ENCODE results near the gene MGLL. TPM values are rescaled to one million over a fixed set of nuclear protein-coding genes. Genes with fewer than 3 reads are reported as not detected.
A peak's percentile ranks its signal among the peaks of the same experiment; 100 is the strongest.

The MGLL gene
- total and polyA plus RNA-seq, 4 donors, result 9.4 to 277 (median 74.2) TPM

DNA sequence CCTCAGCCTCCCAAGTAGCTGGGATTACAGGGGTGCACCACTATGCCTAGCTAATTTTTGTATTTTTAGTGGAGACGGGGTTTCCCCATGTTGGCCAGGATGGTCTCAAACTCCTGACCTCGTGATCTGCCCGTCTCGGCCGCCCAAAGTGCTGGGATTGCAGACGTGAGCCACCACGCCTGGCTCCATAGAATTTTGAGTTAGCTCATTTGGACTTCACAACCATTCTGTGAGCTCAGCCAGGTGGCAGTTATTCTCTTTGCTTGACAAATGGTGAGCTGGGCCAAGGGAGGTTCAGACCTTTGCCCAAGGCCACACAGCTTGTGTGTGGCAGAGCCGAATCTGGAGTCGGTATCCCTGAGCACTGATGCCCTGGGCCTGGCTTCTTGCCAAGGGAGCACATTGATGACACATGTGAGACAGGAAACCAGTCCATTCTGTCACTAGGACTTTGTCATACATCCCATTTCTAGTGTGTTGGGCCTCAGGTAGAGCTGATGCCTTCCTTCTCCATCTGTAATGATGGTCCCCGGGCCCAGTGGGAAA is 175.7 kb downstream of the MGLL start:
- 76% methylated on average over 10 of the region's 10 CpGs for WGBS
- DNase-seq (ENCODE audit: low spot score), result no peak
- no peak overlapping the region for H3K4me3 ChIP-seq (ENCODE audit: low read depth in 1 of 3, low read length in 3 of 3)
- H3K4me1 ChIP-seq (ENCODE audit: control insufficient read depth in 4 of 4, insufficient read depth in 4 of 4, low read length in 3 of 4), result no peaks in the 10 kb centered on the region
- H3K9me3 ChIP-seq (ENCODE audit: control insufficient read depth in 4 of 4, low read length in 3 of 4), result no peaks in the 10 kb centered on the region
- no peaks in the 10 kb centered on the region for H3K36me3 ChIP-seq (ENCODE audit: control insufficient read depth in 4 of 4, insufficient read depth in 3 of 4, low read depth in 1 of 4, low read length in 3 of 4)
- H3K9ac ChIP-seq (ENCODE audit: low read depth in 1 of 2, low read length in 2 of 2), result no peak overlapping the region
- no peaks in the 10 kb centered on the region for H3K27me3 ChIP-seq (ENCODE audit: control insufficient read depth in 4 of 4, insufficient read depth in 4 of 4, low read length in 3 of 4)
- no peak overlapping the region for H3K27ac ChIP-seq (ENCODE audit: low read depth in 1 of 2, low read length in 2 of 2)
- TF ChIP-seq RAD21 (IDR thresholded peaks at IDR 0.05) (peak in 1 of 2 donors; percentile 7), JUND (IDR thresholded peaks at IDR 0.05) (no peak), HNF4A (conservative IDR thresholded peaks at IDR 0.05) (peak in 1 of 2 donors; percentile 44), HNF4G (IDR thresholded peaks at IDR 0.05) (no peak), FOXA1 (IDR thresholded peaks at IDR 0.05) (no peak), RXRA (IDR thresholded peaks at IDR 0.05) (peak in 1 of 2 donors; percentile 14)
- TF ChIP-seq, protein P1, sequence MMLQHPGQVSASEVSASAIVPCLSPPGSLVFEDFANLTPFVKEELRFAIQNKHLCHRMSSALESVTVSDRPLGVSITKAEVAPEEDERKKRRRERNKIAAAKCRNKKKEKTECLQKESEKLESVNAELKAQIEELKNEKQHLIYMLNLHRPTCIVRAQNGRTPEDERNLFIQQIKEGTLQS (IDR thresholded peaks at IDR 0.05), result no peak

DNA sequence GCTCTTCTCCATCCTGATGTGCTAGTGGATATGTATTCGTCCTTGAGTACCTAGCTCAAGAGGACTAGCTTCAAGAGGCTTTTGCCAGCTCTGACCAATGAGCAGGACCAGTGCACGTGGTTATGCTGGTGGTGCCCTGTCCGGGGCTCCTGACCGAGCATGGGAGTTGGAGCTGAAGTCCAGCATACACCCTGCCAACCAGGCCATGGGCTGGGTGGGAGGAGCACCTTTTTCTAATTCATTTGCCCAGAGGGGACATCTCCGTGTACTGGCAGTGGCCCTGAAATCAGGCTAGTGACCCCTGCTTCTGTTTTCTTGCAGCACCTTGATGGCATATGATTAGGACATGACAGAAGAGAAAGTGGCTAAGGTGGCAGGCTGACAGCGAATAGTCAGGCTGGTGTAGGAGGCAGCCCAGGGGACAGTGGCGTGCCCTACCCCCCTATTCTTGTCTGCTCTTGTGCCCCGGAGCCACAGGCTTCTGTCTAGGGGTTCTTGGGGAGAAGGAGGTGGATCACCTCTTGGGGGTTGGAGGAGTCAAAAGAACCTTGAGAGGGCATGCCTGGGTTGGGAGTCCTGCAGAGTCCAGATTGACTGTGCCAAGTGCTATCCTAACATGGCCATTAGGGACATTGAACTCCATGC is 176.8 kb downstream of the MGLL start:
- no peak for DNase-seq (ENCODE audit: low spot score)
- H3K4me1 ChIP-seq (ENCODE audit: control insufficient read depth in 4 of 4, insufficient read depth in 4 of 4, low read length in 3 of 4), result no peaks in the 10 kb centered on the region

DNA sequence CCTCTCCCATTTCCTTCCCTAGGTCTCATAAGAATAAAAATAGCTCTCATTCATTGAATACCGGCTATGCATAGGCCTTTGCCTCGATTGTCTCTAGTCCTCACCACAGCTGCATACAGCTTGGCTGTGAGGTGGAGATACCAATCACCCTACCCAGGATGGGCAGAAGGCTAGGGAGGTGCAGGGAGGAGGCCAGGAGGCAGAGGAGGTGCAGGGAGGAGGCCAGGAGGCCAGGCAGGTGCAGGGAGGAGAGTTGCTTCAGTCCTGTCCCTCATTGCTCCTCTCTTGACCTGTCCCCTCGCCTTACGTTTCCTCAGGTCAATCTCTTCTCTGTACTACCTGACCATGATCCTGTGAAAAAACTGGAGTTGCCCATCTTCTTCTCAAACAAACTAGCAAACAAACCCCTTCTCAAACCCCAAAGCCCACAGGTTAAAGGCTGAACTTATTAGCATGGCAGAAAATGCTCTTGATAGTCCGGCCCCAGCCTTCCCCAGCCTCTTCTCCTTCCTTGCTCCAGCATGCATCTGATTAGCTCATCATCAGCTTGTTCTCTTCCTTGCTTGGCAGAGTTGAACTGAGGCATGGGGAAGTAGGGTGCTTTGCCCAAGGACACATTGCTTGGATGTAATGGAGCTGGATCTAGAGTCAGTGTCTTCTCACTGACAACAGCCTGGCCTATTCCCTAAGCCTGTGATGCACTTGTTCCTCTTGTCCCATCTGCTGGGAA is 177.5 kb downstream of the MGLL start:
- TF ChIP-seq HNF4G (IDR thresholded peaks at IDR 0.05) (no peak), SP1 (IDR thresholded peaks at IDR 0.05) (no peak), RAD21 (IDR thresholded peaks at IDR 0.05) (no peak), FOXA1 (IDR thresholded peaks at IDR 0.05) (no peak), JUND (IDR thresholded peaks at IDR 0.05) (no peak), GABPA (IDR thresholded peaks at IDR 0.05 in 1 of 2, conservative IDR thresholded peaks at IDR 0.05 in 1 of 2) (no peak), EGR1 (IDR thresholded peaks at IDR 0.05; ENCODE audit: low read depth in 2 of 2) (no peak), TAF1 (conservative IDR thresholded peaks at IDR 0.05) (no peak)
- TF ChIP-seq, protein P2, sequence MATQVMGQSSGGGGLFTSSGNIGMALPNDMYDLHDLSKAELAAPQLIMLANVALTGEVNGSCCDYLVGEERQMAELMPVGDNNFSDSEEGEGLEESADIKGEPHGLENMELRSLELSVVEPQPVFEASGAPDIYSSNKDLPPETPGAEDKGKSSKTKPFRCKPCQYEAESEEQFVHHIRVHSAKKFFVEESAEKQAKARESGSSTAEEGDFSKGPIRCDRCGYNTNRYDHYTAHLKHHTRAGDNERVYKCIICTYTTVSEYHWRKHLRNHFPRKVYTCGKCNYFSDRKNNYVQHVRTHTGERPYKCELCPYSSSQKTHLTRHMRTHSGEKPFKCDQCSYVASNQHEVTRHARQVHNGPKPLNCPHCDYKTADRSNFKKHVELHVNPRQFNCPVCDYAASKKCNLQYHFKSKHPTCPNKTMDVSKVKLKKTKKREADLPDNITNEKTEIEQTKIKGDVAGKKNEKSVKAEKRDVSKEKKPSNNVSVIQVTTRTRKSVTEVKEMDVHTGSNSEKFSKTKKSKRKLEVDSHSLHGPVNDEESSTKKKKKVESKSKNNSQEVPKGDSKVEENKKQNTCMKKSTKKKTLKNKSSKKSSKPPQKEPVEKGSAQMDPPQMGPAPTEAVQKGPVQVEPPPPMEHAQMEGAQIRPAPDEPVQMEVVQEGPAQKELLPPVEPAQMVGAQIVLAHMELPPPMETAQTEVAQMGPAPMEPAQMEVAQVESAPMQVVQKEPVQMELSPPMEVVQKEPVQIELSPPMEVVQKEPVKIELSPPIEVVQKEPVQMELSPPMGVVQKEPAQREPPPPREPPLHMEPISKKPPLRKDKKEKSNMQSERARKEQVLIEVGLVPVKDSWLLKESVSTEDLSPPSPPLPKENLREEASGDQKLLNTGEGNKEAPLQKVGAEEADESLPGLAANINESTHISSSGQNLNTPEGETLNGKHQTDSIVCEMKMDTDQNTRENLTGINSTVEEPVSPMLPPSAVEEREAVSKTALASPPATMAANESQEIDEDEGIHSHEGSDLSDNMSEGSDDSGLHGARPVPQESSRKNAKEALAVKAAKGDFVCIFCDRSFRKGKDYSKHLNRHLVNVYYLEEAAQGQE (IDR thresholded peaks at IDR 0.05), result no peak
- TF ChIP-seq, protein P3, sequence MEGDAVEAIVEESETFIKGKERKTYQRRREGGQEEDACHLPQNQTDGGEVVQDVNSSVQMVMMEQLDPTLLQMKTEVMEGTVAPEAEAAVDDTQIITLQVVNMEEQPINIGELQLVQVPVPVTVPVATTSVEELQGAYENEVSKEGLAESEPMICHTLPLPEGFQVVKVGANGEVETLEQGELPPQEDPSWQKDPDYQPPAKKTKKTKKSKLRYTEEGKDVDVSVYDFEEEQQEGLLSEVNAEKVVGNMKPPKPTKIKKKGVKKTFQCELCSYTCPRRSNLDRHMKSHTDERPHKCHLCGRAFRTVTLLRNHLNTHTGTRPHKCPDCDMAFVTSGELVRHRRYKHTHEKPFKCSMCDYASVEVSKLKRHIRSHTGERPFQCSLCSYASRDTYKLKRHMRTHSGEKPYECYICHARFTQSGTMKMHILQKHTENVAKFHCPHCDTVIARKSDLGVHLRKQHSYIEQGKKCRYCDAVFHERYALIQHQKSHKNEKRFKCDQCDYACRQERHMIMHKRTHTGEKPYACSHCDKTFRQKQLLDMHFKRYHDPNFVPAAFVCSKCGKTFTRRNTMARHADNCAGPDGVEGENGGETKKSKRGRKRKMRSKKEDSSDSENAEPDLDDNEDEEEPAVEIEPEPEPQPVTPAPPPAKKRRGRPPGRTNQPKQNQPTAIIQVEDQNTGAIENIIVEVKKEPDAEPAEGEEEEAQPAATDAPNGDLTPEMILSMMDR (IDR thresholded peaks at IDR 0.05; ENCODE audit: low read depth, low read length, missing input control), result no peak
- WGBS, result 85% methylated on average over 5 of the region's 5 CpGs

More for the DNA sequence above, 176.8 kb downstream of the MGLL start:
- H3K9ac ChIP-seq (ENCODE audit: low read depth in 1 of 2, low read length in 2 of 2), result no peak overlapping the region
- H3K36me3 ChIP-seq (ENCODE audit: control insufficient read depth in 4 of 4, insufficient read depth in 3 of 4, low read depth in 1 of 4, low read length in 3 of 4), result no peaks in the 10 kb centered on the region
- WGBS, result 95% methylated on average over 8 of the region's 8 CpGs
- TF ChIP-seq, protein P3 (IDR thresholded peaks at IDR 0.05; ENCODE audit: low read depth, low read length, missing input control), result no peak
- no peak for TF ChIP-seq EGR1 (IDR thresholded peaks at IDR 0.05; ENCODE audit: low read depth in 2 of 2)
- TF ChIP-seq HNF4A (conservative IDR thresholded peaks at IDR 0.05), result no peak
- no peak for TF ChIP-seq NR2F2 (IDR thresholded peaks at IDR 0.05)
- no peak for TF ChIP-seq RXRA (IDR thresholded peaks at IDR 0.05)
- H3K9me3 ChIP-seq (ENCODE audit: control insufficient read depth in 4 of 4, low read length in 3 of 4), result no peaks in the 10 kb centered on the region
- no peaks in the 10 kb centered on the region for H3K27me3 ChIP-seq (ENCODE audit: control insufficient read depth in 4 of 4, insufficient read depth in 4 of 4, low read length in 3 of 4)
- no peak overlapping the region for H3K27ac ChIP-seq (ENCODE audit: low read depth in 1 of 2, low read length in 2 of 2)
- no peak overlapping the region for H3K4me3 ChIP-seq (ENCODE audit: low read depth in 1 of 3, low read length in 3 of 3)

More for the DNA sequence above, 177.5 kb downstream of the MGLL start:
- H3K4me1 ChIP-seq (ENCODE audit: control insufficient read depth in 4 of 4, insufficient read depth in 4 of 4, low read length in 3 of 4), result no peaks in the 10 kb centered on the region
- no peak overlapping the region for H3K9ac ChIP-seq (ENCODE audit: low read depth in 1 of 2, low read length in 2 of 2)
- H3K4me3 ChIP-seq (ENCODE audit: low read depth in 1 of 3, low read length in 3 of 3), result no peak overlapping the region
- no peak for DNase-seq (ENCODE audit: low spot score)
- no peak overlapping the region for H3K27ac ChIP-seq (ENCODE audit: low read depth in 1 of 2, low read length in 2 of 2)
- no peaks in the 10 kb centered on the region for H3K36me3 ChIP-seq (ENCODE audit: control insufficient read depth in 4 of 4, insufficient read depth in 3 of 4, low read depth in 1 of 4, low read length in 3 of 4)
- no peaks in the 10 kb centered on the region for H3K27me3 ChIP-seq (ENCODE audit: control insufficient read depth in 4 of 4, insufficient read depth in 4 of 4, low read length in 3 of 4)
- H3K9me3 ChIP-seq (ENCODE audit: control insufficient read depth in 4 of 4, low read length in 3 of 4), result no peaks in the 10 kb centered on the region
